Stimulated activated memory B cell treated with anti-CD40 and anti-IgM and Interleukin-4, amounts not matched to agents 10 μg/mL and 1 μg/mL and 100 μg/mL, for 72 hours (primary cell): Measurements from ENCODE around the gene DDX24.
A peak's percentile ranks its signal among the peaks of the same experiment; 100 is the strongest.
"Not testable (repeated sequence)": the region's sequence is repeated elsewhere in the genome, so short reads cannot be mapped to it uniquely, and the experiment has no call there.

Source experiments
- ATAC-seq: fragments of 150-1000 bp; cut with Tn5 transposase; 2 replicates; pipeline ENCODE4 v1.10.0; 2021
- H3K27ac Mint-ChIP-seq: one replicate; pipeline ENCODE4 v1.8.0; 2022; ENCODE audit warnings: mild to moderate bottlenecking, mixed read lengths
- H3K27me3 Mint-ChIP-seq: one replicate; pipeline ENCODE4 v1.8.0; 2022; ENCODE audit warnings: mixed read lengths
- H3K36me3 Mint-ChIP-seq: one replicate; pipeline ENCODE4 v1.8.0; 2022; ENCODE audit warnings: mixed read lengths
- H3K4me1 Mint-ChIP-seq: one replicate; pipeline ENCODE4 v1.8.0; 2022; ENCODE audit warnings: mixed read lengths
- H3K4me3 Mint-ChIP-seq: one replicate; pipeline ENCODE4 v1.8.0; 2022; ENCODE audit warnings: mild to moderate bottlenecking, moderate library complexity, mixed read lengths
- H3K9me3 Mint-ChIP-seq: one replicate; pipeline ENCODE4 v1.8.0; 2022; ENCODE audit warnings: mixed read lengths

DDX24 gene

GRCh38 chr14:94075008-94075407 lies 6.0 kb downstream of the DDX24 start:
- Mint-ChIP-seq H3K36me3 (peaks cover 73% of the 10 kb centered on the region), H3K27ac (no peak overlapping the region), H3K27me3 (no peaks in the 10 kb centered on the region), H3K4me1 (peaks cover 55% of the 10 kb centered on the region), H3K4me3 (no peak overlapping the region), H3K9me3 (peaks cover 16% of the 10 kb centered on the region)
- no peak for ATAC-seq

- ATAC-seq: no peak
- H3K27ac Mint-ChIP-seq: no peak overlapping the region
- peaks cover 16% of the 10 kb centered on the region for H3K9me3 Mint-ChIP-seq
- peaks cover 76% of the 10 kb centered on the region for H3K36me3 Mint-ChIP-seq
- no peak overlapping the region for H3K4me3 Mint-ChIP-seq
- peaks cover 53% of the 10 kb centered on the region for H3K4me1 Mint-ChIP-seq
- H3K27me3 Mint-ChIP-seq: no peaks in the 10 kb centered on the region
These were observed 6.5 kb downstream of the DDX24 start for GRCh38 chr14:94074534-94074933.

GRCh38 chr14:94072076-94072475 lies 8.9 kb downstream of the DDX24 start:
- H3K36me3 Mint-ChIP-seq: peaks cover 80% of the 10 kb centered on the region
- peaks cover 29% of the 10 kb centered on the region for H3K9me3 Mint-ChIP-seq

GRCh38 chr14:94066089-94066676 lies 14.8 kb downstream of the DDX24 start:
- peak overlapping the region; percentile 3 for H3K27ac Mint-ChIP-seq
- H3K4me1 Mint-ChIP-seq: peaks cover 74% of the 10 kb centered on the region
- peaks cover 19% of the 10 kb centered on the region for H3K9me3 Mint-ChIP-seq
- peaks cover 76% of the 10 kb centered on the region for H3K36me3 Mint-ChIP-seq
- H3K27me3 Mint-ChIP-seq: no peaks in the 10 kb centered on the region
- no peak for ATAC-seq
- no peak overlapping the region for H3K4me3 Mint-ChIP-seq

More at GRCh38 chr14:94072076-94072475, 8.9 kb downstream of the DDX24 start:
- H3K27ac Mint-ChIP-seq, ATAC-seq, H3K4me3 Mint-ChIP-seq, H3K27me3 Mint-ChIP-seq: not testable (repeated sequence)
- peaks cover 55% of the 10 kb centered on the region for H3K4me1 Mint-ChIP-seq

- Mint-ChIP-seq H3K27ac (no peak overlapping the region), H3K36me3 (peaks cover 67% of the 10 kb centered on the region), H3K4me3 (no peak overlapping the region), H3K9me3 (peaks cover 3% of the 10 kb centered on the region), H3K27me3 (no peaks in the 10 kb centered on the region), H3K4me1 (peaks cover 46% of the 10 kb centered on the region)
- ATAC-seq: no peak
These were observed 18.6 kb downstream of the DDX24 start for GRCh38 chr14:94062344-94062940.

- peaks cover 77% of the 10 kb centered on the region for H3K36me3 Mint-ChIP-seq
- H3K4me1 Mint-ChIP-seq: peaks cover 34% of the 10 kb centered on the region
- no peak overlapping the region for H3K27ac Mint-ChIP-seq
- no peaks in the 10 kb centered on the region for H3K9me3 Mint-ChIP-seq
- no peak overlapping the region for H3K4me3 Mint-ChIP-seq
- no peaks in the 10 kb centered on the region for H3K27me3 Mint-ChIP-seq
- no peak for ATAC-seq
These were observed 21.0 kb downstream of the DDX24 start for GRCh38 chr14:94059998-94060397.

GRCh38 chr14:94058674-94059138 lies 22.3 kb downstream of the DDX24 start:
- H3K4me1 Mint-ChIP-seq: peaks cover 27% of the 10 kb centered on the region
- H3K36me3 Mint-ChIP-seq: peaks cover 88% of the 10 kb centered on the region
- no peak overlapping the region for H3K4me3 Mint-ChIP-seq
- no peak overlapping the region for H3K27ac Mint-ChIP-seq
- H3K9me3 Mint-ChIP-seq: no peaks in the 10 kb centered on the region
- no peak for ATAC-seq
- no peaks in the 10 kb centered on the region for H3K27me3 Mint-ChIP-seq

- Mint-ChIP-seq H3K27ac (no peak overlapping the region), H3K4me3 (no peak overlapping the region), H3K36me3 (peaks cover 85% of the 10 kb centered on the region), H3K27me3 (no peaks in the 10 kb centered on the region), H3K4me1 (peaks cover 24% of the 10 kb centered on the region), H3K9me3 (no peaks in the 10 kb centered on the region)
- ATAC-seq: no peak
These were observed 22.8 kb downstream of the DDX24 start for GRCh38 chr14:94058128-94058673.

GRCh38 chr14:94056579-94057308 lies 24.3 kb downstream of the DDX24 start:
- peaks cover 82% of the 10 kb centered on the region for H3K36me3 Mint-ChIP-seq
- peak overlapping the region; percentile 23 for H3K27ac Mint-ChIP-seq
- ATAC-seq: no peak
- no peak overlapping the region for H3K4me3 Mint-ChIP-seq
- no peaks in the 10 kb centered on the region for H3K9me3 Mint-ChIP-seq
- no peaks in the 10 kb centered on the region for H3K27me3 Mint-ChIP-seq
- peaks cover 20% of the 10 kb centered on the region for H3K4me1 Mint-ChIP-seq

GRCh38 chr14:94054936-94055335 lies 26.1 kb downstream of the DDX24 start:
- H3K27ac Mint-ChIP-seq: no peak overlapping the region
- H3K4me1 Mint-ChIP-seq: peaks cover 20% of the 10 kb centered on the region
- no peaks in the 10 kb centered on the region for H3K27me3 Mint-ChIP-seq
- H3K9me3 Mint-ChIP-seq: no peaks in the 10 kb centered on the region
- no peak for ATAC-seq
- no peak overlapping the region for H3K4me3 Mint-ChIP-seq
- peaks cover 82% of the 10 kb centered on the region for H3K36me3 Mint-ChIP-seq

- no peak for ATAC-seq
- H3K27me3 Mint-ChIP-seq: no peaks in the 10 kb centered on the region
- H3K36me3 Mint-ChIP-seq: peaks cover 82% of the 10 kb centered on the region
- H3K4me1 Mint-ChIP-seq: peaks cover 20% of the 10 kb centered on the region
- no peak overlapping the region for H3K4me3 Mint-ChIP-seq
- no peaks in the 10 kb centered on the region for H3K9me3 Mint-ChIP-seq
- no peak overlapping the region for H3K27ac Mint-ChIP-seq
These were observed 26.6 kb downstream of the DDX24 start for GRCh38 chr14:94054401-94054800.

GRCh38 chr14:94052662-94053061 lies 28.3 kb downstream of the DDX24 start:
- H3K4me3 Mint-ChIP-seq: no peak overlapping the region
- no peaks in the 10 kb centered on the region for H3K9me3 Mint-ChIP-seq
- peaks cover 81% of the 10 kb centered on the region for H3K36me3 Mint-ChIP-seq
- peaks cover 12% of the 10 kb centered on the region for H3K4me1 Mint-ChIP-seq
- H3K27ac Mint-ChIP-seq: no peak overlapping the region
- no peaks in the 10 kb centered on the region for H3K27me3 Mint-ChIP-seq
- no peak for ATAC-seq

- Mint-ChIP-seq H3K36me3 (peaks cover 82% of the 10 kb centered on the region), H3K4me1 (peaks cover 10% of the 10 kb centered on the region), H3K27me3 (no peaks in the 10 kb centered on the region), H3K4me3 (no peak overlapping the region), H3K9me3 (no peaks in the 10 kb centered on the region), H3K27ac (no peak overlapping the region)
- ATAC-seq: no peak
These were observed 28.8 kb downstream of the DDX24 start for GRCh38 chr14:94052199-94052598.

- Mint-ChIP-seq H3K27ac (no peak overlapping the region), H3K4me1 (peaks cover 6% of the 10 kb centered on the region), H3K9me3 (no peaks in the 10 kb centered on the region), H3K27me3 (no peaks in the 10 kb centered on the region), H3K36me3 (peaks cover 78% of the 10 kb centered on the region), H3K4me3 (no peak overlapping the region)
- no peak for ATAC-seq
These were observed 29.2 kb downstream of the DDX24 start for GRCh38 chr14:94051779-94052178.

- no peaks in the 10 kb centered on the region for H3K27me3 Mint-ChIP-seq
- H3K9me3 Mint-ChIP-seq: no peaks in the 10 kb centered on the region
- no peak overlapping the region for H3K4me3 Mint-ChIP-seq
- peaks cover 72% of the 10 kb centered on the region for H3K36me3 Mint-ChIP-seq
- no peaks in the 10 kb centered on the region for H3K4me1 Mint-ChIP-seq
- no peak for ATAC-seq
- peak overlapping the region; percentile 64 for H3K27ac Mint-ChIP-seq
These were observed 29.9 kb downstream of the DDX24 start for GRCh38 chr14:94051115-94051514.
